HG02870 (cell line): ENCODE results near the gene TMEM59.
"Not testable (repeated sequence)": the region's sequence is repeated elsewhere in the genome, so short reads cannot be mapped to it uniquely, and the experiment has no call there.

Source experiments
- ATAC-seq: cut with Tn5 transposase; IDR thresholded peaks from one replicate; pipeline ENCODE4 v1.9.1; 2021; ENCODE audit warnings: mild to moderate bottlenecking, moderate library complexity; ENCODE audit not compliant: unreplicated experiment

Gene TMEM59

GRCh38 chr1:54013393-54014008 lies 39.5 kb downstream of the TMEM59 start:
- no peak for ATAC-seq

- ATAC-seq = no peak
Observed at GRCh38 chr1:54012863-54013262, 40.1 kb downstream of the TMEM59 start.

GRCh38 chr1:54012008-54012325 lies 41.0 kb downstream of the TMEM59 start:
- ATAC-seq = no peak

GRCh38 chr1:54011316-54012007 lies 41.5 kb downstream of the TMEM59 start:
- ATAC-seq = no peak

- ATAC-seq = no peak
Observed at GRCh38 chr1:54010415-54011117, 42.4 kb downstream of the TMEM59 start.

- no peak for ATAC-seq
Observed at GRCh38 chr1:54009406-54009805, 43.6 kb downstream of the TMEM59 start.

- ATAC-seq = no peak
Observed at GRCh38 chr1:54008876-54009275, 44.1 kb downstream of the TMEM59 start.

- no peak for ATAC-seq
Observed at GRCh38 chr1:54007613-54008012, 45.4 kb downstream of the TMEM59 start.

- no peak for ATAC-seq
Observed at GRCh38 chr1:54006508-54006907, 46.5 kb downstream of the TMEM59 start.

- no peak for ATAC-seq
Observed at GRCh38 chr1:54004481-54005049, 48.4 kb downstream of the TMEM59 start.

GRCh38 chr1:54003750-54004480 lies 49.1 kb downstream of the TMEM59 start:
- not testable (repeated sequence) for ATAC-seq

- ATAC-seq = no peak
Observed at GRCh38 chr1:54003249-54003646, 49.8 kb downstream of the TMEM59 start.

- no peak for ATAC-seq
Observed at GRCh38 chr1:54002544-54003248, 50.3 kb downstream of the TMEM59 start.

GRCh38 chr1:54001591-54001990 lies 51.4 kb downstream of the TMEM59 start:
- ATAC-seq = no peak

- ATAC-seq = no peak
Observed at GRCh38 chr1:53999920-54000319, 53.1 kb downstream of the TMEM59 start.

GRCh38 chr1:53998223-53998622 lies 54.8 kb downstream of the TMEM59 start:
- no peak for ATAC-seq

GRCh38 chr1:53995683-53996082 lies 57.3 kb downstream of the TMEM59 start:
- no peak for ATAC-seq

GRCh38 chr1:53994516-53994915 lies 58.5 kb downstream of the TMEM59 start:
- not testable (repeated sequence) for ATAC-seq

GRCh38 chr1:53992085-53992874 lies 60.7 kb downstream of the TMEM59 start:
- no peak for ATAC-seq

GRCh38 chr1:53987880-53988279 lies 65.1 kb downstream of the TMEM59 start:
- no peak for ATAC-seq
